ENCODE results near the gene MAP1LC3B.

DNA sequence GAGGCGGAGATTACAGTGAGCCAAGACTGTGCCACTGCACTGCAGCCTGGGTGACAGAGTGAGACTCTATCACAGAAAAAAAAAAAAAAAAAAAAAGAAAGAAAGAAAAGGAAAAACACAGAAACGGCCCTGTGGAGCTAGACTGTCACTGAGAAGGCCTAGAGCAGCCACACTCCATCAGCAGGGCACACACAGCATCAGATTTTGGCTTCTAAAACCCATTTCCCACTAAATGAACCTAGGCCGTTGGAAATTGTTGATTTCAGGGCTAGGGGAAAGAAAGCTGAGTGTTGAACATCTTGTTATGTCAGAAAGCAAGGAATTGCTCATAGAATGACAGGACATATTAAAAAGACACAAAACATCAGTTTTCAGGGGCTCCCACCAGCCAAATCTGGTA is 51.8 kb downstream of the MAP1LC3B start:
- TF ChIP-seq, protein P1, sequence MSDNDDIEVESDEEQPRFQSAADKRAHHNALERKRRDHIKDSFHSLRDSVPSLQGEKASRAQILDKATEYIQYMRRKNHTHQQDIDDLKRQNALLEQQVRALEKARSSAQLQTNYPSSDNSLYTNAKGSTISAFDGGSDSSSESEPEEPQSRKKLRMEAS (IDR thresholded peaks at IDR 0.05) = no peak
- no peak for TF ChIP-seq FOXM1 (IDR thresholded peaks at IDR 0.05; ENCODE audit: borderline replicate concordance, low read depth)

Measured in Ishikawa (cell line).